ENCODE measurements around the gene CUBN.

DNA sequence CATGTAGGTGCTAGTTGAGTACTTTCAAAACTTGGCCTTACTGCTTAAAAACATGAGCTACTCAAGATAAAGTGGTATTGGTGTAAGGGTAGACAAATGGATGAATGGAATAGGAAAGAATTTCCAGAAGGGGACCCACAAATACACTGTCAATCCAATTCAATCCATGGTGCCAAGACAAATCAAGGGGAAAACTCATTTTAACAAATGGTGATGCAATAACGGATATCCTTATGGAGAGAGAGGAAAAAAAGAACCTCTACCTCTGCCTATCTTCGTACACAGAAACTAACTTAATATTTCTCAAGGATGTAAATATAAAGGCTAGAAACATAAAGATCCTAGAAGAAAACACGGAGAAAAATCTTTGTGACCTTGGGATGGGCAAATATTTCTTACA lies 188.5 kb downstream of the CUBN start:
- TF ChIP-seq, protein P1, sequence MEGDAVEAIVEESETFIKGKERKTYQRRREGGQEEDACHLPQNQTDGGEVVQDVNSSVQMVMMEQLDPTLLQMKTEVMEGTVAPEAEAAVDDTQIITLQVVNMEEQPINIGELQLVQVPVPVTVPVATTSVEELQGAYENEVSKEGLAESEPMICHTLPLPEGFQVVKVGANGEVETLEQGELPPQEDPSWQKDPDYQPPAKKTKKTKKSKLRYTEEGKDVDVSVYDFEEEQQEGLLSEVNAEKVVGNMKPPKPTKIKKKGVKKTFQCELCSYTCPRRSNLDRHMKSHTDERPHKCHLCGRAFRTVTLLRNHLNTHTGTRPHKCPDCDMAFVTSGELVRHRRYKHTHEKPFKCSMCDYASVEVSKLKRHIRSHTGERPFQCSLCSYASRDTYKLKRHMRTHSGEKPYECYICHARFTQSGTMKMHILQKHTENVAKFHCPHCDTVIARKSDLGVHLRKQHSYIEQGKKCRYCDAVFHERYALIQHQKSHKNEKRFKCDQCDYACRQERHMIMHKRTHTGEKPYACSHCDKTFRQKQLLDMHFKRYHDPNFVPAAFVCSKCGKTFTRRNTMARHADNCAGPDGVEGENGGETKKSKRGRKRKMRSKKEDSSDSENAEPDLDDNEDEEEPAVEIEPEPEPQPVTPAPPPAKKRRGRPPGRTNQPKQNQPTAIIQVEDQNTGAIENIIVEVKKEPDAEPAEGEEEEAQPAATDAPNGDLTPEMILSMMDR (IDR thresholded peaks at IDR 0.05): no peak
- TF ChIP-seq POLR2AphosphoS5 (IDR thresholded peaks at IDR 0.05): no peak

All from prostate gland (tissue), 2 donors.